Astrocyte (in vitro differentiated cells and primary cell): ENCODE results near the gene CCDC180.

ENCODE experiments used
- CTCF ChIP-seq: IDR thresholded peaks from 2 replicates; pipeline ENCODE4 v1.5.1; 2011; ENCODE audit warnings: low read depth, mild to moderate bottlenecking, inconsistent platforms, low read length, moderate library complexity; ENCODE audit not compliant: insufficient read depth
- EZH2 ChIP-seq: IDR thresholded peaks from 2 replicates; pipeline ENCODE4 v1.6.1; 2012; ENCODE audit warnings: mild to moderate bottlenecking, low read length, inconsistent platforms; ENCODE audit not compliant: insufficient read depth

- TF ChIP-seq EZH2 (no peak), CTCF (no peak)
Measured at GRCh38 chr9:97312556-97312955, 5.1 kb downstream of the CCDC180 start.
